Endodermal cell (in vitro differentiated cells): ENCODE results near the gene PRXL2B. TPM values are rescaled to one million over a fixed set of nuclear protein-coding genes. Genes with fewer than 3 reads are reported as not detected.
"Not testable (repeated sequence)": the region's sequence is repeated elsewhere in the genome, so short reads cannot be mapped to it uniquely, and the experiment has no call there.

ENCODE experiments used
- DNase-seq: peaks from one replicate; pipeline ENCODE4 v3.0.0-alpha.2; 2017
- H3K27ac ChIP-seq: 2 replicates; pipeline ENCODE4 v1.5.1; 2013; ENCODE audit warnings: mild to moderate bottlenecking, low read depth, low read length, moderate library complexity
- H3K27me3 ChIP-seq: 2 replicates; pipeline ENCODE4 v1.6.1; 2013; ENCODE audit warnings: mild to moderate bottlenecking, low read length, moderate library complexity; ENCODE audit not compliant: insufficient read depth, control insufficient read depth, poor library complexity, severe bottlenecking
- H3K36me3 ChIP-seq: 2 replicates; pipeline ENCODE4 v1.7.0; 2013; ENCODE audit warnings: mild to moderate bottlenecking, low read length, moderate library complexity; ENCODE audit not compliant: control insufficient read depth, insufficient read depth
- H3K4me1 ChIP-seq: one replicate; pipeline ENCODE4 v1.7.0; 2013; ENCODE audit warnings: low read length; ENCODE audit not compliant: control insufficient read depth, insufficient read depth
- H3K4me3 ChIP-seq: 2 replicates; pipeline ENCODE4 v1.5.1; 2013; ENCODE audit warnings: mild to moderate bottlenecking, low read length, moderate library complexity
- H3K9ac ChIP-seq: 2 replicates; pipeline ENCODE4 v1.6.1; 2013; ENCODE audit warnings: mild to moderate bottlenecking, low read length, moderate library complexity; ENCODE audit not compliant: poor library complexity, severe bottlenecking; ENCODE audit errors: extremely low read depth
- H3K9me3 ChIP-seq: 2 replicates; pipeline ENCODE4 v1.6.1; 2013; ENCODE audit warnings: mild to moderate bottlenecking, low read length, moderate library complexity; ENCODE audit not compliant: control insufficient read depth
- H3K27ac Mint-ChIP-seq: 2 replicates; pipeline ENCODE4 v1.8.0; 2020; ENCODE audit warnings: mixed read lengths
- H3K27me3 Mint-ChIP-seq: 2 replicates; pipeline ENCODE4 v1.8.0; 2021; ENCODE audit warnings: mild to moderate bottlenecking, mixed read lengths; ENCODE audit not compliant: insufficient read depth
- H3K36me3 Mint-ChIP-seq: 2 replicates; pipeline ENCODE4 v1.8.0; 2020; ENCODE audit warnings: low read depth, mixed read lengths
- H3K4me1 Mint-ChIP-seq: 2 replicates; pipeline ENCODE4 v1.8.0; 2020; ENCODE audit warnings: mixed read lengths
- H3K4me3 Mint-ChIP-seq: 2 replicates; pipeline ENCODE4 v1.8.0; 2020; ENCODE audit warnings: mild to moderate bottlenecking, moderate library complexity, mixed read lengths
- H3K9me3 Mint-ChIP-seq: 2 replicates; pipeline ENCODE4 v1.8.0; 2020; ENCODE audit warnings: mild to moderate bottlenecking, mixed read lengths
- CTCF ChIP-seq: fragments of 200-600 bp; sonication (generic); conservative IDR thresholded peaks from 2 replicates; pipeline ENCODE4 v1.5.0; 2021; ENCODE audit warnings: antibody characterized with exemption, mild to moderate bottlenecking
- WGBS, 2 experiments: methylation state at CpG; one replicate each; pipeline versions ENCODE4 v1.1.5 to v1.1.7; 2013; ENCODE audit warnings: missing lambda C conversion rate in 2 of 2, mixed read lengths in 1 of 2; ENCODE audit not compliant: insufficient coverage in 1 of 2, insufficient read length in 1 of 2; 5-methylcytosine and 5-hydroxymethylcytosine counted together
- total RNA-seq, 2 donors: library from RNA; stranded (reverse); fragmentation: NEBNext Ultra II Directional in 1 of 2; extraction: Animal tissue kit (Norgen Biotek cat#: 25700) in 1 of 2; gene quantifications; 2 replicates in 1 of 2; 3 replicates in 1 of 2; pipeline ENCODE4 v1.2.1, GENCODE V29; 2021

Gene PRXL2B
- total RNA-seq, 2 donors from 2014 or later: 33.4 to 34.4 TPM

- no peak for TF ChIP-seq CTCF
- 88 to 89% methylated on average over 9 to 31 of the region's 34 CpGs for WGBS, 2 experiments
- Histone ChIP-seq H3K4me1 (peaks cover 4% of the 10 kb centered on the region), H3K27ac (no peak overlapping the region), H3K36me3 (no peaks in the 10 kb centered on the region), H3K27me3 (no peaks in the 10 kb centered on the region), H3K4me3 (no peak overlapping the region), H3K9me3 (no peaks in the 10 kb centered on the region), H3K9ac (no peak overlapping the region)
- Mint-ChIP-seq H3K4me3 (no peak overlapping the region), H3K9me3 (no peaks in the 10 kb centered on the region), H3K27ac (no peak overlapping the region), H3K27me3 (no peaks in the 10 kb centered on the region), H3K36me3 (no peaks in the 10 kb centered on the region), H3K4me1 (peaks cover 3% of the 10 kb centered on the region)
- DNase-seq: peak; percentile 55
Measured at GRCh38 chr1:2566101-2567045, 20.2 kb upstream of the PRXL2B start.

- no peak for TF ChIP-seq CTCF
- Histone ChIP-seq H3K4me1 (peaks cover 4% of the 10 kb centered on the region), H3K4me3 (no peak overlapping the region), H3K27ac (no peak overlapping the region), H3K9ac (no peak overlapping the region), H3K9me3 (no peaks in the 10 kb centered on the region), H3K27me3 (no peaks in the 10 kb centered on the region), H3K36me3 (no peaks in the 10 kb centered on the region)
- Mint-ChIP-seq H3K36me3 (no peaks in the 10 kb centered on the region), H3K4me1 (peaks cover 3% of the 10 kb centered on the region), H3K9me3 (no peaks in the 10 kb centered on the region), H3K27me3 (no peaks in the 10 kb centered on the region), H3K27ac (no peak overlapping the region), H3K4me3 (no peak overlapping the region)
- no peak for DNase-seq
- WGBS, 2 experiments: 93 to 94% methylated on average over 8 to 16 of the region's 16 CpGs
Measured at GRCh38 chr1:2567083-2567679, 19.4 kb upstream of the PRXL2B start.

- H3K27me3 ChIP-seq, H3K9ac ChIP-seq, H3K27ac ChIP-seq, H3K9me3 ChIP-seq, H3K4me1 Mint-ChIP-seq, H3K9me3 Mint-ChIP-seq, H3K36me3 ChIP-seq, H3K27me3 Mint-ChIP-seq, H3K27ac Mint-ChIP-seq, H3K4me3 ChIP-seq, DNase-seq, H3K4me1 ChIP-seq, H3K4me3 Mint-ChIP-seq, H3K36me3 Mint-ChIP-seq: not testable (repeated sequence)
- 60 to 64% methylated on average over 1 to 7 of the region's 17 CpGs for WGBS, 2 experiments
Measured at GRCh38 chr1:2568187-2568816, 18.3 kb upstream of the PRXL2B start.
